Measurements from ENCODE around the gene OR5B2. TPM values are rescaled to one million over a fixed set of nuclear protein-coding genes. Genes with fewer than 3 reads are reported as not detected.

The OR5B2 gene
- total RNA-seq, result not detected in 2 replicates

GRCh38 chr11:58428021-58428420 lies at the start of gene OR5B2:
OR5B2 (minus strand) TSS chr11:58428121; CDS start chr11:58423261, 4,860 bp downstream.

GRCh38 chr11:58442136-58442535 lies 14.2 kb upstream of the OR5B2 start, which contains the start of gene OR5B12:
OR5B12 (minus strand) TSS chr11:58442236; CDS start chr11:58440151, 2,085 bp downstream.

GRCh38 chr11:58406774-58407173 lies 21.1 kb downstream of the OR5B2 start, which contains the start of gene OR5B3:
OR5B3 (minus strand) TSS chr11:58406874; CDS start chr11:58403409, 3,465 bp downstream.

Other genes with a start within 250 kb of the OR5B2 start
- not detected in 2 replicates for gene OR9Q2, start 239.1 kb downstream of the OR5B2 start, total RNA-seq
- not detected in 2 replicates for gene OR1S2, start 224.0 kb downstream of the OR5B2 start, total RNA-seq
- gene OR1S1, start 215.4 kb downstream of the OR5B2 start, total RNA-seq, result not detected in 2 replicates
- gene OR10Q1, start 199.2 kb downstream of the OR5B2 start, total RNA-seq, result not detected in 2 replicates
- gene OR10W1, start 159.9 kb downstream of the OR5B2 start, total RNA-seq, result not detected in 2 replicates
- not detected in 2 replicates for gene OR5B17, start 69.1 kb downstream of the OR5B2 start, total RNA-seq
- not detected in 2 replicates for gene OR5B3, start 21.2 kb downstream of the OR5B2 start, total RNA-seq
- not detected in 2 replicates for gene OR5B12, start 14.1 kb upstream of the OR5B2 start, total RNA-seq
- gene OR5B21, start 80.0 kb upstream of the OR5B2 start, total RNA-seq, result not detected in 2 replicates
- gene LPXN, start 147.7 kb upstream of the OR5B2 start, total RNA-seq, result 6.9 and 9.7 TPM in 2 replicates
- gene ZFP91, start 150.9 kb upstream of the OR5B2 start, total RNA-seq, result 39.6 and 40.9 TPM in 2 replicates
- 1.5 and 1.9 TPM in 2 replicates for gene CNTF, start 194.5 kb upstream of the OR5B2 start, total RNA-seq

Data from endothelial cell of coronary artery (primary cell).